Right forelimb (tissue), 1 donor: ENCODE data around the gene NEK1.
A peak's percentile ranks its signal among the peaks of the same experiment; 100 is the strongest.

Source experiments
- DNase-seq: peaks from one replicate; pipeline ENCODE4 v3.0.0-alpha.2; 2018

Gene NEK1

GRCh38 chr4:169416997-169417396 is 195.4 kb downstream of the NEK1 start:
- no peak for DNase-seq

DNA sequence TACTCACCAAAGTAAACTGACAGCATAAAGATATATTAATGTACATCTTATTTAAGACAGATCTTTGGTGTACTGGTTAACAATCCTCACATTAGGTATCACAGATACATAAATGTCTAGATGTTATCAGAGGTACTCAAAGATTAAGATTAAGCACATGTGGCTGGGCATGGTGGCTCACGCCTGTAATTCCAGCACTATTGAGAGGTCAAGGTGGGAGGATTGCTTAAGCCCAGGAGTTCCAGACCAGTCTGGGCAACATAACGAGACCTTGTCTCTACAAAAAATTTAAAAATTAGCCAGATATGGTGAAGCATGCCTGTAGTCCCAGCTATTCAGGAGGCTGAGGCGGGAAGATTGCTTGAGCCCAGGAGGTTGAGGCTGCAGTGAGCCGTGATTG is 195.9 kb downstream of the NEK1 start:
- no peak for DNase-seq

DNA sequence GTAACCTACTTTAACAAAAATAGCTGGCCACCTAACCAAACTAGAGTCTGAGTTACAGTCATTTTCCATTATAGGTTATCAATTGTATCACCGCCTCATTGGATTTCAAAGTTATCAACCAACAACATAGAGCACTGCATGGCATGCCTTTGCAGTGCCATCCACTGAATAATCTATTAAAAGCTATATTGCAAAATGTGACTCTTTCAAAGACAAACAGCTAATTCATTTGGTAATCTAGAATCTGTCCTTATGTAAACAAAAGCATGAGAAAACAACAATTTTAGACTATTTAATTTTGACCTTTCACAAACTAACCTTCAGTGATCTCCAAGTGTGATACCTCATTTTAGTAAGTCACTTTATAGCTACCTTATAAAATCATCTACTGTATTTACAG is 197.5 kb downstream of the NEK1 start:
- DNase-seq: no peak

- no peak for DNase-seq
Measured at GRCh38 chr4:169412046-169412445, 200.3 kb downstream of the NEK1 start.

- DNase-seq: peak; percentile 54
Measured at GRCh38 chr4:169410839-169411770, 201.3 kb downstream of the NEK1 start.

DNA sequence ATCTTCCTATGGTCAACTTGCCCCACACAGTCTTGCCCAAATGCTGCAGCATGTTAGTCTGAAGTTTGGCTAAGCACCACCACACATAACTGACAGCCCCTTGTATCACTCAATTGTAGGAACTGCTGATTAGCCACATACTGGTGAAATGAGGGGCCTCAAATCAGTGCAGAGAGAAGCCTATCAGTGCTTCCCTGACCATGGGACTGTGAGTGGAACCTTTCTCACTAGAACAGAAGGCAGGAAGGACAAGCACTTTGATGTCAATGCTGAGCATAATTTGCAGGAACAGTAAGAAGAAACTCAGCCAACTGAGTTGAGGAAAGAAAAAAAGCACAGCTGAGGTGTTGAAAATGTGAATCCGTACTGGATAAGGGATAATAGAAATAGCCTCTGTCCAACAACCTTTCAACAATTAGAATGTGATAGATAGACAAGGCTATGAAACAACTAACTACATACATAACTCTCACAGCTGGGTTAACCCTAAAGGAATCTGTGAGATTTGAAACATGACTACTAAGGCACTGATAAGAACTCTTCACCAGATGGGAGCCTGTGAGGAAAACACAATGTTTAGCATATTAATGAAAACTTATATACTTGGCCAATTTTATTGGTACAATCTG is 205.1 kb downstream of the NEK1 start:
- no peak for DNase-seq

GRCh38 chr4:169404960-169405359 is 207.4 kb downstream of the NEK1 start:
- DNase-seq: no peak

DNA sequence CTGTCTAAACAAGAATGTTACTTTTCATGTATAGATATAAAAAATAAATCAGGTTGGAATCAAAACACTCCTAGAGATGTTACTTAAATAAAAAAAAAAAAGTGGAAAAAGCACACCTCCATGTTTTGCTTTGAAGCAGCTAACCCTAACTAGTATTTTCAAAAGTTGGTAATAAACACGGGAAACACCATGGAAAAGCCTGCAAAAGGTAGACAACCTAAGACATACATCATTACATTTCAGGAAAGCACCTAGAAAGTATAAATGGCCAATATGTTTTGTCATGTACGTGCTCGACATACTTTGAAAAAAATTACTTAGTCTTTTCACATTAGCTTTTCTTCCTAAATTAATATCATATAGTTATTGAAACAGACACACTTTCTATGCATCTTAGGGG is 211.6 kb downstream of the NEK1 start:
- no peak for DNase-seq

DNA sequence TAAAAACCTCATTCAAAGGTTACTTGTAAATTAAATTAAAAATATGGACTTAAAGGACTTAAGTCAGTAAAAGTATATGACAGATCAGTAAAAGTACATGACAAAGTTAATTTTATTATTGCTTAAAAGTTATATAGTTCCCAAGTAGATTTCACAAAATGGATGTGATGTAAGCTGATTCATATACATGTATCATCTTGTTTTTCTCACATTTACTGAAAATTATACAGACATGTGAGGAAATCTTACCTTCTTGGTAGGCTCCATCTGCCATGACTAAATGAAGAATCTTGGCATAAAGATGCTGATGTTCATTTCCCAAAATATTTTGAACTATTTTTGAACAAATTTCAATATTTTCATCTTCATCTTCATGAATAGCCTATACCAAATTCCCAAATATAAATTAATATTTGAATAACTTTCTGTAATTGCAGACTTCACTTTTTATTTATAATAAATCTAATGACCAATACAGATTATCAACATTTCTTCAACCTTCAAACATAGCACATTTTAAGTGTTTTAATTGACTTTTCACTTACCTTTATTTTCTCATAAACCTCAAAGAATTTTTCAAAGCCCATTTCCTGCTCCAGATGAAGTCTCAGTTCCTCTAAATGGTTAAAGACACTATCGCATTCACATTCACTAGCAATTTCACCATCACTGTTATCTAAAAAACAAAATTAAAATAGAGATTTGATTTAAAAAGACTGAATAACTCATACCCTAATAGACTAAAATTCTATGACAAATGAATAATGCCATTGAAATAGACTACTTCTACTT is 212.2 kb downstream of the NEK1 start:
- DNase-seq: no peak

DNA sequence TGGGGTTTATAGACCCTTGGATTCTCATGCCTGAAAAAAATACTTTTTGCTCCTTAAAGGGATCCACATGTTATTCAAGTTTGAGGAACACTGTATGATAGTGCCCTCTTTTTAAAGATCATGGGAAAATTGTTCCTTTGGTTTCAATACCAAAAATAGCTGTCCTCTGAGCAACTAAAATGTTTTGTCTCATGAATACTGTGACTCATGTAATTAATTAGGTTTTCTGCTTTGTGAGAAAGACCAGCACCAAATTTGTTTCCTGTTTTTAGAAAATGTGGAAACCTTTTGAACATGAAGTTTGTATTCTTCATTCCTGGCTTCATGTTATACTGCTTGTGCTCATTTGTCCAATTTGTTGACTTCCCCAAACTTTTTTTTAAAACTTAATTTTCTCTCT is 214.1 kb downstream of the NEK1 start:
- DNase-seq: no peak

DNA sequence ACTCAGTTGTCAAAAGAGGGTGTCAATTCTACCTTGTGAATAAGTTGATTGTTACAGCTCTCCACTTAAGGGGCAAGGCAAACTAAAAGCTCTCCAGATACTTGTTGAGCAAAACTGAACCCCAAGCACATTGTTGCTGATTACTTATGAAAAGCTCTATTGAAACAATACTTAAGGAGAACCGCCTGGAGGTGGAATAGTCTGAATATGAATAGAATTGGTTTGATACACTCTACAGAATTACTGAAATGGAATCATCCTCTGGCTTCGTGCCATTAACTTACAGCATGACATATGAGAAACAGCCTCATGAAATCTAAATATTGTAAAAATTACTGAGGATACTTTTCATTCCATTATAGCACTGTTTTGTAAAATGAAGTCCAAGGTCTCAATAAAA is 214.6 kb downstream of the NEK1 start:
- DNase-seq: no peak

GRCh38 chr4:169385376-169385775 is 227.0 kb downstream of the NEK1 start:
- no peak for DNase-seq

DNA sequence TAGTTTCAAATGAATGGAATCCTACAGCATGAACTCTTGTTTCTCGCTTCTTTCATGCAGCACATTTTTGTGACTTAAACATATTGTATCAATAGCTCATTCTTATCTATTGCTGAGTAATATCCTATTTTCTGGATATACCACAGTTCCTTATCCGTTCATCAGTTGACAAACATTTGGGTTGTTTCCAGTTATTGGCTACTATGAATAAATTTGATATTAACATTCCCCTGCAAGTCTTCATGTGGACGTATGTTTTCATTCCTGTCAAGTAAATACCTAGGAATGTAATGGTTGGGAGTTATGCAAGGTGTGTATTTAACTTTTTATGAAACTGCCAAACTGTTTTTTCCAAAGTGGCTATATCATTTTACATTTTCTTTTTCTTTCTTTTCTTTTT is 227.6 kb downstream of the NEK1 start:
- no peak for DNase-seq

DNA sequence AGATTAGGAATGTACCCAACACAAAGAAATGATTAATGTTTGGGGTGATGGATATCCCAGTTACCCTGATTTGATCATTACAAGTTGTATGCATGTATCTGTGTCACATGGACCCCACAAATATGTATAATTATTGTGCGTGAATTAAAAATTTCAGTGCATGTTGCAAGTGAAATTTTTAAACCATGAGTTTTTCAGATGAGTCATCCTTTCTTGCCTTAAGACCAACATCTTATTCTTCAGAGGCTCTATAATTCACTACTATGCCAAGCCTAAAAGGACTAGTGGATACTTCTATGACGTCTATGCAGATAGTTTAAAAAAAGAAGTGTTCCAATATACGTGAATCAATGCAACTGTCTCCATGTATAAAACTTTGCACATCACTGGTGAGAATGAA is 228.7 kb downstream of the NEK1 start:
- no peak for DNase-seq

DNA sequence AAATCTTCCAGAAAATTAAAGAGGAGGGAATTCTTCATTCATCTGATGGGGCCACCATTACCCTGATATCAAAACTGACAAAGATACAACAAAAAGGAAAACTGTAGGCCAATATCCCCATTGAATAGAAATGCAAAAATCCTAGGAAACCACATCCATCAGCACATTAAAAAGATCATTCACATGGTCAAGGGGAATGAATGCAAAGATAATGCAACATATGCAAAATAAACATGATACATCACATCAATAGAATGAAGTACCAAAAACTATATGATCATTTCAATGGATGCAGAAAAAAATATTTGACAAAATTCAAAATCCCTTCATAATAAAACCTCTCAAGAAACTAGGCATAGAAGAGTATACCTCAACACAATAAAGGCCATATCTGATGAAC is 232.7 kb downstream of the NEK1 start:
- no peak for DNase-seq

DNA sequence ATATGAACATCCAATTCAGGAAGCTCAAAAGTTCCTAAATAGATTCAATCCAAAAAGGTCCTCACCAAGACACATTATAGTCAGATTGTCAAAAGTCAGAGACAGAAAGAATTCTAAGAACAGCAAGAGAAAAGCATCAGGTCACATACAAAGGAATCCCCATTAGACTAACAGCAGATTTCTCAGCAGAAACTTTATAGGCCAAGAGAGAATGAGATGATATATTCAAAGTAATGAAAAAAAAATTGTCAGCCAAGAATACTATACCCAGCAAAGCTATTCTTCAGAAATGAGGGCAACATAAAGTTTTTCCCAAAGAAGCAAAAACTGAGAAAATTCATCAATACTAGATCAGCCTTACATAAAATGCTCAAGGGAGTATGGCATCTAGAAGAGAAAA is 235.0 kb downstream of the NEK1 start:
- no peak for DNase-seq

DNA sequence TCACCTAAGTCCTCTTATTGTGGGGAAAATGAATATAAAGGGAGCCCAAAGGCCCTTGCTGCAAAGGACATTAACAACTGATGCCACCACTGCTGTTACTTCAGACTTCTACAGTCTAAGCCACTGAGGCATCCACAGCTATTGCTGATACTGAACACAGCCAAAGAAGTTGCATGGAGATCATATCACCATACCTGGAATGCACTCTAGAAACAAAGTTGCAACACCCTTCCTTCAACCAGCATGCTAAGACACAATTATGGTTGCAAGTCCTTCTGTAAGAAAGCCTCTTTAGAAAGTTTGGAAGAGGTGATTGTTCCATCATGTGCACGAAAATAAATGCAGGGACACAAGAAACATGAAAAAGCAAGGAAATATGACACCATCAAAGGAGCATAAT is 236.0 kb downstream of the NEK1 start:
- DNase-seq: no peak

DNA sequence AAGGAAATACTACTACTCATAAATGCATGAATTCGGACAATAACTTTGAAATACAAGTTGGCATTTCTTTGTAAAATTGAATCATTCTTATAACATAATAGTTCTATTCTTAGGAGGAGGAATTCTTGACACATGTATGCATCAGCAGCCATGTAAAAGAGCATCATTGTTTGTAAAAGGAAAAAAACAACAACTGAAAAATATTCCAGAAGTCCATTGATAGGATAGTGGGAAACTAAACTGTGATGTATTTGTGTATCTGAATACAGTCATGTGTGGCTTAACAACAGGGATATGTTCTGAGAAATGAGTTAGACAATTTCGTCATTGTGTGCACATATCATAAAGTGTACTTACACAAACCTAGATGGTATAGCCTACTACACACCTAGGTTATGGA is 239.6 kb downstream of the NEK1 start:
- no peak for DNase-seq

DNA sequence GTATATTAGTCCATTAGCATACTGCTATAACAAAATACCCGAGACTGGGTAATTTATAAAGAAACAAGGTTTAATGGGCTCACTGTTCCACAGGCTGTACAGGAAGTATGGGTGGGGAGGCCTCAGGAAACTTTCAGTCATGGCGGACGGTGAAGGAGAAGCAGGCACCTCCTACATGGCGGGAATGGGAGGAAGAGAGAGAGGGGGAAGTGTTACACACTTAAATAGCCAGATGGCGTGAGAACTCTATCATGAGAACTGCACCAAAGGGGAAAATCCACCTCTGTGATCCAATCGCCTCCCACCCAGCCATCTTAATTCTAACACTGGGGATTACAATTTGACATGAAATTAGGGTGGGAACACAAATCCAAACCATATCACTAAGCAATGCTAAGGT is 242.7 kb downstream of the NEK1 start:
- no peak for DNase-seq

DNA sequence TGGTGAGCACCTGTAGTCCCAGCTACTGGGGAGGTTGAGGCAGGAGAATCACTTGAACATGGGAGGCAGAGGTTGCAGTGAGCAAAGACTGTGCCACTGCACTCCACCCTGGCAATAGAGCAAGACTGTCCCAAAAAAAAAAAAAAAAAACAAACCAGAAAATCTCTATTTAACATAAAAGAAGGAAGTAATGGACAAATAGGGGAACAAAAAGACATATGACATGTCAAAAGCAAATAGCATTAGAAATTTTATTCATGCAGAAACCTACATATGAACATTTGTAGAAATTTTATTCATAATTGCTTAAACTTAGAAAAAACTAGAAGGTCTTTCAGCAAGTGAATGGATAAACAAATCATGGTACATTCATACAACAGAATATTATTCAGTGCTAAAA is 244.6 kb downstream of the NEK1 start:
- DNase-seq: no peak

- no peak for DNase-seq
Measured at GRCh38 chr4:169366821-169367220, 245.6 kb downstream of the NEK1 start.

DNA sequence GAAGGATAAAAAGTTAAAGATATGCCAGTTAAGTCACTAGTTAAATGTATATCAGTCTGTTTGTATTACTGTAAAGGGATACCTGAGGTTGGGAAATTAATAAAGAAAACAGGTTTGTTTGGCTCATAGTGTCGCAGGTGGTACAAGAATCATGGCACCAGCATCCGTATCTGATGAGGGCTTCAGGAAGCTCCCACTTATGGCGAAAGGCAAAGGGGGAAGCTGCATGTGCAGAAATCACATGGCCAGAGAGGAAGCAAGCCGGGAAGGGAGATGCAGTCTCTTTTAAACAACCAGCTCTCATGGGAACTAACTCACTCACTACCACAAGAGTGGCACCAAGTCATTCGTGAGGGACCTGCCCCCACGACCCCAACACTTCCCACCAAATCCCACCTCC is 249.8 kb downstream of the NEK1 start:
- no peak for DNase-seq

DNA sequence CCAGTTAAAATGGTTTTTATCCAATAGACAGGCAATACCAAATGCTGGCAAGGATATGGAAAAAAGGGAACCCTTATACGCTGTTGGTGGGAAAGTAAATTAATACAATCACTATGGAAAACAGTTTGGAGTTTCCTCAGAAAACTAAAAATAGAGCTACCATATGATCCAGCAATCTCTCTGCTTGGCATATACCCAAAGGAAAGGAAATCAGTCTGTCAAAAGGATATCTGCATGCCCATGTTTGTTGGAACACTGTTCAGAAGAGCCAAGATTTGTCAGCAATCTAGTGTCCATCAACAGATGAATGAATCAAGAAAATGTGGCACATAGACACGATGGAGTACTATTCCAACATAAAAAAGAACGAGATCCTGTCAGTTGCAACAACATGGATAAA is 250.6 kb downstream of the NEK1 start:
- DNase-seq: no peak

DNA sequence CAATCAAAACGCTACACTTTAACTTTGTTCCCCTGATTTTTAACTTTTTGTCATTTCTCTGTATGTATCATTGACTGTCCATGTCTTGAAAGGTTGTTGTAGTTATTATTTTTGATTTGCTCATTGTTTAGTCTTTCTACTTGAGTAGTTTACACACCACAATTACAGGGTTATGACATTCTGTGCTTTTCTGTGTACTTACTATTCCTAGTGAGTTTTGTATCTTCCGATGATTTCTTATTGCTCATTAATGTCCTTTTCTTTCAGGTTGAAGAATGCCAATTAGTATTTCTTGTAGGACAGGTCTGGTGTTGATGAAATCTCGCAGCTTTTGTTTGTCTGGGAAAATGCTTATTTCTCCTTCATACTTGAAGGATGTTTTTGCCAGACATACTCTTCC is 252.4 kb downstream of the NEK1 start:
- no peak for DNase-seq
